Measurements from ENCODE around the gene MRPL34.
"Not testable (repeated sequence)": the region's sequence is repeated elsewhere in the genome, so short reads cannot be mapped to it uniquely, and the experiment has no call there.

DNA sequence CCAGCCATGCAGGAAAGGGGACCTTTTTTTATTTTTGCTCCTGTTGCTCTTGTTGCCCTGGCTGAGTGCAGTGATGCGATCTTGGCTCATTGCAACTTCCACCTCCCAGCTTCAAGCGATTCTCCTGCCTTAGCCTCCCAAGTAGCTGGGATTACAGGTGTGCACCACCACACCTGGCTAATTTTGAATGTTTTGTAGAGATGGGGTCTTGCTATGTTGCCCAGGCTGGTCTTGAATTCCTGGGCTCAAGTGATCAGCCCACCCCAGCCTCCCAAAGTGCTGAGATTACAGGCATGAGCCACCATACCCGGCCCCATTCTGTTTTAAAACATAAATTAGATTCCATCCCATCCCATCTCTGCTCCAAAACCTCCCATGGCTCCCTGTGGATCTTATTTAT, 30.8 kb upstream of the MRPL34 start:
- TF ChIP-seq, protein P1, sequence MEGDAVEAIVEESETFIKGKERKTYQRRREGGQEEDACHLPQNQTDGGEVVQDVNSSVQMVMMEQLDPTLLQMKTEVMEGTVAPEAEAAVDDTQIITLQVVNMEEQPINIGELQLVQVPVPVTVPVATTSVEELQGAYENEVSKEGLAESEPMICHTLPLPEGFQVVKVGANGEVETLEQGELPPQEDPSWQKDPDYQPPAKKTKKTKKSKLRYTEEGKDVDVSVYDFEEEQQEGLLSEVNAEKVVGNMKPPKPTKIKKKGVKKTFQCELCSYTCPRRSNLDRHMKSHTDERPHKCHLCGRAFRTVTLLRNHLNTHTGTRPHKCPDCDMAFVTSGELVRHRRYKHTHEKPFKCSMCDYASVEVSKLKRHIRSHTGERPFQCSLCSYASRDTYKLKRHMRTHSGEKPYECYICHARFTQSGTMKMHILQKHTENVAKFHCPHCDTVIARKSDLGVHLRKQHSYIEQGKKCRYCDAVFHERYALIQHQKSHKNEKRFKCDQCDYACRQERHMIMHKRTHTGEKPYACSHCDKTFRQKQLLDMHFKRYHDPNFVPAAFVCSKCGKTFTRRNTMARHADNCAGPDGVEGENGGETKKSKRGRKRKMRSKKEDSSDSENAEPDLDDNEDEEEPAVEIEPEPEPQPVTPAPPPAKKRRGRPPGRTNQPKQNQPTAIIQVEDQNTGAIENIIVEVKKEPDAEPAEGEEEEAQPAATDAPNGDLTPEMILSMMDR (IDR thresholded peaks at IDR 0.05), result not testable (repeated sequence)
- TF ChIP-seq POLR2A (IDR thresholded peaks at IDR 0.05), result not testable (repeated sequence)
